ENCODE measurements around the gene ADPRM.
"Not testable (repeated sequence)": the region's sequence is repeated elsewhere in the genome, so short reads cannot be mapped to it uniquely, and the experiment has no call there.

Gene ADPRM

GRCh38 chr17:10726196-10726595, 28.8 kb downstream of the ADPRM start:
- TF ChIP-seq, protein P1, sequence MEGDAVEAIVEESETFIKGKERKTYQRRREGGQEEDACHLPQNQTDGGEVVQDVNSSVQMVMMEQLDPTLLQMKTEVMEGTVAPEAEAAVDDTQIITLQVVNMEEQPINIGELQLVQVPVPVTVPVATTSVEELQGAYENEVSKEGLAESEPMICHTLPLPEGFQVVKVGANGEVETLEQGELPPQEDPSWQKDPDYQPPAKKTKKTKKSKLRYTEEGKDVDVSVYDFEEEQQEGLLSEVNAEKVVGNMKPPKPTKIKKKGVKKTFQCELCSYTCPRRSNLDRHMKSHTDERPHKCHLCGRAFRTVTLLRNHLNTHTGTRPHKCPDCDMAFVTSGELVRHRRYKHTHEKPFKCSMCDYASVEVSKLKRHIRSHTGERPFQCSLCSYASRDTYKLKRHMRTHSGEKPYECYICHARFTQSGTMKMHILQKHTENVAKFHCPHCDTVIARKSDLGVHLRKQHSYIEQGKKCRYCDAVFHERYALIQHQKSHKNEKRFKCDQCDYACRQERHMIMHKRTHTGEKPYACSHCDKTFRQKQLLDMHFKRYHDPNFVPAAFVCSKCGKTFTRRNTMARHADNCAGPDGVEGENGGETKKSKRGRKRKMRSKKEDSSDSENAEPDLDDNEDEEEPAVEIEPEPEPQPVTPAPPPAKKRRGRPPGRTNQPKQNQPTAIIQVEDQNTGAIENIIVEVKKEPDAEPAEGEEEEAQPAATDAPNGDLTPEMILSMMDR (conservative IDR thresholded peaks at IDR 0.05), result no peak
- TF ChIP-seq ZFX (IDR thresholded peaks at IDR 0.05), result no peak
- no peak overlapping the region for H3K27ac ChIP-seq

DNA sequence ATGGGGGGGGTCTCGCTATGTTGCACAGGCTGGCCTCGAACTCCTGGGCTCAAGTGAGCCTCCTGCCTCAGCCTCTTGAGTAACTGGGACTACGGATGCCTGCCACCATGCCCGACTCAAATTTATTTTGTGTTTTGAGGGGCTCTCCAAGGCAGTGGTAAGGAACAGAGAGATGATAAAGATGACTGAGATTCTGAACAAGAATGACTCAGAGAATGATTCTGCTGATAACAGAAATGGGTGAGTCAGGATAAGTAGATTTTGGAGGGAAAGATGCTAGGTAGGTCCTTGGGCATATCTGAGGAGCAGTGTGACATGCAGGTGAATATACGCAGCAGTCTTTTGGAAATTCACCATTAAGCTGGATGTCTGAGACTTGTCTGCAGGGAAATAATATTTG, 29.8 kb downstream of the ADPRM start:
- TF ChIP-seq, protein P1 (conservative IDR thresholded peaks at IDR 0.05), result no peak
- TF ChIP-seq ZFX (IDR thresholded peaks at IDR 0.05), result no peak
- peak overlapping the region; percentile 50 for H3K27ac ChIP-seq

- no peak overlapping the region; the same call in 1 of the 2 replicates for H3K27ac ChIP-seq
- TF ChIP-seq ZFX (IDR thresholded peaks at IDR 0.05), result no peak
- TF ChIP-seq, protein P1 (conservative IDR thresholded peaks at IDR 0.05), result no peak
Observed at GRCh38 chr17:10728331-10728892, 31.0 kb downstream of the ADPRM start.

- TF ChIP-seq ZFX (IDR thresholded peaks at IDR 0.05), result no peak
- TF ChIP-seq, protein P1 (conservative IDR thresholded peaks at IDR 0.05), result no peak
- no peak within 1 kb of the TSS for H3K27ac ChIP-seq
Observed at GRCh38 chr17:10729334-10730193, 32.2 kb downstream of the ADPRM start, which contains the start of gene TMEM220. TMEM220 (minus strand) TSS chr17:10730023; CDS start chr17:10729851, 172 bp downstream.

DNA sequence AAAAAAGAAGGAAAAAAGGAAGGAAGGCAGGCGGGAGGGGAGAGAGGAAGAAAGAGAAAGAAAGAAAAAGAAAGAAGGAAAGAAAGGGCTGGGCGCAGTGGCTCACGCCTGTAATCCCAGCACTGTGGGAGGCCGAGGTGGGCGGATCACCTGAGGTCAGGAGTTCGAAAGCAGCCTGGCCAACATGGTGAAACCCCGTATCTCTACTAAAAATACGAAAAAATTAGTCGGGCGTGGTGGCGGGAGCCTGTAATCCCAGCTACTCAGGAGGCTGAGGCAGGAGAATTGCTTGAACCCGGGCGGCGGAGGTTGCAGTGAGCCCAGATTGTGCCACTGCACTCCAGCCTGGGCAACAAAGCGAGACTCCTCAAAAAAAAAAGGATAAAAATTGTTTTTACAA, 32.9 kb downstream of the ADPRM start:
- H3K27ac ChIP-seq, result not testable (repeated sequence)

GRCh38 chr17:10731408-10731879, 34.0 kb downstream of the ADPRM start:
- no peak for TF ChIP-seq ZFX (IDR thresholded peaks at IDR 0.05)
- TF ChIP-seq, protein P1 (conservative IDR thresholded peaks at IDR 0.05), result no peak

DNA sequence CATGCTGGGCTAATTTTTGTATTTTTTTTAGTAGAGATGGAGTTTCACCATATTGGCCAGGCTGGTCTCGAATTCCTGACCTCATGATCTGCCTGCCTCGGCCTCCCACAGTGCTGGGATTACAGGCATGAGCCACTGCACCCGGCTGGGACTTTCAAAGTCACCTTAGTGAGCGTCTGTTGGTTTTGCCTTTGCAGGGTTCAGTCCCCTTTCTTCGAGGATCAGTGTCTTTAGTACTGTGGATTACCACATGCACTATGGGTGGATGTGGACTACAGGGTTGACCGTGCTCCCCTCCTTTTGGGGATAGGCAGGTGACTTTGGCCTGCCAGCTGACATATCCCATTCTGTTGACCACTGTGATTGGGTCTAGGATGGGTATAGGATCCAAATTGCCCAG, 34.7 kb downstream of the ADPRM start:
- not testable (repeated sequence) for H3K27ac ChIP-seq

More at GRCh38 chr17:10731408-10731879, 34.0 kb downstream of the ADPRM start:
- H3K27ac ChIP-seq, result no peak overlapping the region

- TF ChIP-seq, protein P1 (conservative IDR thresholded peaks at IDR 0.05), result no peak
- TF ChIP-seq ZFX (IDR thresholded peaks at IDR 0.05), result no peak
- no peak overlapping the region for H3K27ac ChIP-seq
Observed at GRCh38 chr17:10733666-10734065, 36.3 kb downstream of the ADPRM start.

All from C4-2B (cell line).